H4 (cell line): ENCODE data around the gene DGKD. TPM values are rescaled to one million over a fixed set of nuclear protein-coding genes. Genes with fewer than 3 reads are reported as not detected.

Experiments
- DNase-seq: peaks from one replicate; pipeline ENCODE4 v3.0.0-alpha.2; 2015; ENCODE audit warnings: low spot score
- total RNA-seq: library from RNA; depleted of rRNA; stranded (reverse); fragments of >200 nt; shearing (Covaris generic); gene quantifications from 2 replicates; pipeline ENCODE4 v1.2.3, GENCODE V29; 2014

Gene DGKD
- total RNA-seq, 1 experiment from 2014 or later = 34.3 TPM

GRCh38 chr2:233338812-233339368, 15.4 kb upstream of the DGKD start:
- DNase-seq = no peak

- DNase-seq = no peak
These were observed 14.9 kb upstream of the DGKD start for GRCh38 chr2:233339427-233339826.

- DNase-seq = no peak
These were observed 13.0 kb upstream of the DGKD start for GRCh38 chr2:233341296-233341695.

- no peak for DNase-seq
These were observed 12.0 kb upstream of the DGKD start for GRCh38 chr2:233342301-233342700.

GRCh38 chr2:233343171-233343705, 11.1 kb upstream of the DGKD start:
- DNase-seq = no peak

- DNase-seq = no peak
These were observed 7.9 kb upstream of the DGKD start for GRCh38 chr2:233346376-233346775.

- DNase-seq = no peak
These were observed 7.4 kb upstream of the DGKD start for GRCh38 chr2:233346930-233347329.

- DNase-seq = no peak
These were observed 5.0 kb upstream of the DGKD start for GRCh38 chr2:233349005-233349998.

- DNase-seq = peak; percentile 93
These were observed 3.6 kb upstream of the DGKD start for GRCh38 chr2:233350708-233351107.

- DNase-seq = peak; percentile 51
These were observed 2.9 kb upstream of the DGKD start for GRCh38 chr2:233351423-233351822.

GRCh38 chr2:233352141-233352842, 2.0 kb upstream of the DGKD start:
- DNase-seq = no peak

- no peak for DNase-seq
These were observed 1.1 kb upstream of the DGKD start for GRCh38 chr2:233353101-233353768.

- DNase-seq = no peak
These were observed 218 bp downstream of the DGKD start for GRCh38 chr2:233354500-233354924.

- no peak for DNase-seq
These were observed 779 bp downstream of the DGKD start for GRCh38 chr2:233354971-233355574.

- DNase-seq = no peak
These were observed 1.6 kb downstream of the DGKD start for GRCh38 chr2:233355916-233356315.

- DNase-seq = no peak
These were observed 2.4 kb downstream of the DGKD start for GRCh38 chr2:233356546-233357308.

- DNase-seq = no peak
These were observed 4.0 kb downstream of the DGKD start for GRCh38 chr2:233358335-233358734.

GRCh38 chr2:233358947-233359346, 4.7 kb downstream of the DGKD start:
- DNase-seq = no peak

GRCh38 chr2:233359823-233360222, 5.5 kb downstream of the DGKD start:
- no peak for DNase-seq

GRCh38 chr2:233360771-233361176, 6.5 kb downstream of the DGKD start:
- DNase-seq = no peak
